HG03139 (cell line): ENCODE measurements around the gene LRRC51.
"Not testable (repeated sequence)": the region's sequence is repeated elsewhere in the genome, so short reads cannot be mapped to it uniquely, and the experiment has no call there.

ENCODE experiments used
- ATAC-seq: cut with Tn5 transposase; IDR thresholded peaks from one replicate; pipeline ENCODE4 v1.9.1; 2021; ENCODE audit not compliant: unreplicated experiment

The LRRC51 gene

DNA sequence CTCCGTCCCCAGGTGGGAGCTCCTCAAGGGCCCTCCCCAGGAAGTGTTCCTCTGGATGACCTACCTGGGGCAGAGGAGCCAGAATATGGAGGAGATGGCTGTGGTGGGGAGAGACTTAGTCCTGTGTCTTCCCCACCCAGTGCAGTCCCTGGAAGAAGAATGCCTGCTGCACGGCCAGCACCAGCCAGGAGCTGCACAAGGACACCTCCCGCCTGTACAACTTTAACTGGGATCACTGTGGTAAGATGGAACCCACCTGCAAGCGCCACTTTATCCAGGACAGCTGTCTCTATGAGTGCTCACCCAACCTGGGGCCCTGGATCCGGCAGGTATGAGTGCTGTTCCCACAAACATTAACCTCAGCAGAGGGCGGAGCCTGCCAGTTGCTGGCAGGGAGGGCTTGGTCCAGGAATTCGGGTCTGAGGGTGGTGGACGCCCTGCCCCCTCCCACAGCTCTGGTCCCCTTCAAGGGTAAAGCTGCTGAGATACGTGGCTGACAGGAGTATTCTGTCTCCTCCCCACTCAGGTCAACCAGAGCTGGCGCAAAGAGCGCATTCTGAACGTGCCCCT lies 58.3 kb downstream of the LRRC51 start:
- no peak for ATAC-seq

DNA sequence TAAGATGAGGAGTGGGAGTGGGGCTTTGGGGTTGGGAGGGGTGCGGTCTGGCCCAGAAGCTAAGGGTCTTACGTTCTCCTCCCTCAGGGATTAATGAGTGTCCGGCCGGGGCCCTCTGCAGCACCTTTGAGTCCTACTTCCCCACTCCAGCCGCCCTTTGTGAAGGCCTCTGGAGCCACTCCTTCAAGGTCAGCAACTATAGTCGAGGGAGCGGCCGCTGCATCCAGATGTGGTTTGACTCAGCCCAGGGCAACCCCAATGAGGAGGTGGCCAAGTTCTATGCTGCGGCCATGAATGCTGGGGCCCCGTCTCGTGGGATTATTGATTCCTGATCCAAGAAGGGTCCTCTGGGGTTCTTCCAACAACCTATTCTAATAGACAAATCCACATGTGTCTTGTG lies 58.9 kb downstream of the LRRC51 start:
- ATAC-seq = no peak

DNA sequence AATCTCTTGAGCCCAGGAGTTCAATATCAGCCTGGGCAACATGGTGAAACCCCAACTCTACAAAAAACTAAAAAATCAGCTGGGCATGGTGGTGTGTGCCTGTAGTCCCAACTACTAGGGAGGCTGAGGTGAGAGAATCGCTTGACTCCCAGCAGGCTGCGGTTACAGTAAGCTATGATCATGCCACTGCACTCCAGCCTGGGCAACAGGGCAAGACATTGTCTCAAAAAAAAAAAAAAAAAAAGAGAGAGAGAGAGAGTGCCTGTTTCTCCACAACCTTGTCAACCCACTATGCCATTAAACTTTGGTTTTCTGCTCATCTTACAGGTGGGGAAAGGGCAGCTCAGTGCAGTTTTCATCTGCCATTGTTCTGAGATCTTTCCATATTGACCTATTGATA lies 60.0 kb downstream of the LRRC51 start:
- no peak for ATAC-seq

DNA sequence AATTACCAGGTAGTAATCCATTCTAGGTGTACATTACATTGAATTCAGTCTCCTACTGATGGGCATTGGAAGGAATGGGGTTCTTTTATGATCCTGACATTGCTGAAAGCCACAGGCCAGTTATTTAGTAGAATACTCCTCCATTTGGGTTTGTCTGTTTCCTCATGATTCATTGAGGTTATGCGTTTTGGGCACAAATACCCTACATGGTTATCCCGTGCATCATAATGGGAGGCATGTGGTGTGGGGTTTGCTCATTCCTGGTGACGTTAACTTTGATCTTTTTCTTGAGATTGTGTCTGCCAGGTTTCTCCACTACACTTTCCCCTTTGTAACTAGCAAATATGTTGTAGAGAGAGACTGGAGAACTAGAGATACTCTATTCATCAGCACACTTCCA lies 60.4 kb downstream of the LRRC51 start:
- no peak for ATAC-seq

DNA sequence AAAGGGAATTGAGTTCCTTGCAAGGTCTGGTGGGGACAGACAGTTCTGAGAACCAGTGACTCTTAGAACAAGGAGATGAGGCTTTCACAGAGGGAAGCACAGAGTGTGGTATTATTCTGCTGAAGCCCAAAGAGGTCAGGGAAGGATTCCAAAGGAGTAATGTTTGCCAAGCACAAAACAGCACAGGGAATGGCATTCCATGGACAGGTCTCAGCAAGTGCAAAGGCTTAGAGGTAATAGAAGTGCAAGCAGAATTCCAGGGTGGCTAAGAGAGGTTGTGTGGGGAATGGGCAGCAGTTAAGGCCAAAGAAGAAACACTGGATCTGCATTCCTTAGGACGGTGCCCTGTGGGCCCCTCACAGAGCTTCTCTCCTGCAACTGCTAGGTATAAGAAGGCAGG lies 61.4 kb downstream of the LRRC51 start:
- not testable (repeated sequence) for ATAC-seq

DNA sequence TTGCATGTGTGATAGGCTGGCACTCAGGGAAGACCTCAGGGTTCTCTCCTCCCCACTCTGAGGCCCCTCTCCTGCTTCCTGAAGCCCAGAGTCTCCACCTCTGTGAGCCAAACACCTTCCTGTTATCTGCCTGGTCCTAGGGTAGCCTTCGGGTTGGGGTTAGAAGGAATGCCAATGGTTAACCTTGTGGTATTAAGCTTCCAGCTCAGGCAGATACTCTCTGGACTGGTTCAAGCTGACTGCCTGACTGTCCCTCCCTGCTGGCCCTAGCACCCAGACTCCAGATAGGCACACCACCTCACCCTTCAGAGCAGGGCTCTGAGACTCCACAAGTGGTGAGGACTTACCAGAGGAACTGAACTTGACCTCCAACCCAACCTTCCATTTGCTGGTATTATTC lies 61.9 kb downstream of the LRRC51 start:
- not testable (repeated sequence) for ATAC-seq

DNA sequence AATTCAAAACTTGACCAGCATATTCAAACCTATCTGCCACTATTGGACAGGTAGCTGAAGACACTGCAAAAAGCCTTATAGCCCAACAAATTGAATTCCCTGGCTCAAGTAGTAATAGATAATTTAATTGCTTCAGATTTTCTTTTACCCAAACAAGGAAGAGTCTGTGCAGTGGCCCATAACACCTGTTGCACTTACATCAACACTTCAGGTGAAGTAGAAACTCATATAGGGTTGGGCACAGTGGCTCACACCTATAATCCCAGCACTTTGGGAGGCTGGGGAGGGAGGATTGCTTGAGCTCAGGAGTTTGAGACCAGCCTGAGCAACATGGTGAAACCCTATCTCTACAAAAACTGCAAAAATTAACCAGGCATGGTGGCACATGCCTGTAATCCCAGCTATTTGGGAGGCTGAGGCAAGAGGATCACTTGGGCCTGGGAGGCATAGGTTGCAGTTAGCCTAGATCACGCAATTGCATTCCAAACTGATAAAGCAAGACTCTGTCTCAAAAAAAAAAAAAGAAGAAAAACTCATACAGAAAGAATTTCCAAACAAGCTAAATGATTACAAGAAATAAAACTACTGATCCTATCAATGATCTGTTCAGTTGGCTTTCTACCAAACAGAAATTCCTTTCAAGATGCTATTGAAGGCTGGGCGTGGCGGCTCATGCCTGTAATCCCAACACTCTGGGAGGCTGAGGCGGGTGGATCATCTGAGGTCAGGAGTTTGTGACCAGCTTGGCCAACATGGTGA lies 64.3 kb downstream of the LRRC51 start:
- no peak for ATAC-seq
